Neural cell (in vitro differentiated cells): ENCODE measurements around the gene SLC25A47.

ENCODE experiments used
- CTCF ChIP-seq: fragments of 450-650 bp; IDR thresholded peaks from 2 replicates; pipeline ENCODE4 v1.5.1; 2014; ENCODE audit warnings: antibody characterized with exemption, mild to moderate bottlenecking, moderate library complexity; ENCODE audit not compliant: poor library complexity, severe bottlenecking
- EP300 ChIP-seq: fragments of 450-650 bp; conservative IDR thresholded peaks from 2 replicates; pipeline ENCODE4 v1.6.1; 2014; ENCODE audit warnings: antibody characterized with exemption, mild to moderate bottlenecking, moderate library complexity; ENCODE audit not compliant: poor library complexity, severe bottlenecking
- EZH2 ChIP-seq: fragments of 200-600, 300-800 bp; shearing (Covaris generic), sonication (generic); IDR thresholded peaks from 2 replicates; pipeline ENCODE4 v1.6.1; 2014; ENCODE audit warnings: antibody characterized with exemption, low read length, borderline replicate concordance, mild to moderate bottlenecking; ENCODE audit not compliant: insufficient read depth, poor library complexity, severe bottlenecking
- MXI1 ChIP-seq: fragments of 450-650 bp; conservative IDR thresholded peaks from 2 replicates; pipeline ENCODE4 v1.6.1; 2014; ENCODE audit warnings: antibody characterized with exemption, mild to moderate bottlenecking; ENCODE audit not compliant: poor library complexity, severe bottlenecking
- POLR2AphosphoS5 ChIP-seq: IDR thresholded peaks from 2 replicates; pipeline ENCODE4 v1.6.1; 2012
- RAD21 ChIP-seq: fragments of 450-650 bp; conservative IDR thresholded peaks from 2 replicates; pipeline ENCODE4 v1.6.1; 2014; ENCODE audit warnings: antibody characterized with exemption, mild to moderate bottlenecking, moderate library complexity
- REST ChIP-seq: IDR thresholded peaks from 2 replicates; pipeline ENCODE4 v1.6.1; 2012; ENCODE audit warnings: borderline replicate concordance

- TF ChIP-seq CTCF (no peak), EP300 (no peak), REST (no peak), RAD21 (no peak), EZH2 (no peak), POLR2AphosphoS5 (no peak), MXI1 (no peak)
These were observed 41.1 kb upstream of the SLC25A47 start for GRCh38 chr14:100282083-100282350.
